Endodermal cell (in vitro differentiated cells): ENCODE data around the gene GNG13. TPM values are rescaled to one million over a fixed set of nuclear protein-coding genes. Genes with fewer than 3 reads are reported as not detected.

Source experiments
- DNase-seq: peaks from one replicate; pipeline ENCODE4 v3.0.0-alpha.2; 2017
- H3K27ac ChIP-seq: 2 replicates; pipeline ENCODE4 v1.5.1; 2013; ENCODE audit warnings: mild to moderate bottlenecking, low read depth, low read length, moderate library complexity
- H3K27me3 ChIP-seq: 2 replicates; pipeline ENCODE4 v1.6.1; 2013; ENCODE audit warnings: mild to moderate bottlenecking, low read length, moderate library complexity; ENCODE audit not compliant: insufficient read depth, control insufficient read depth, poor library complexity, severe bottlenecking
- H3K36me3 ChIP-seq: 2 replicates; pipeline ENCODE4 v1.7.0; 2013; ENCODE audit warnings: mild to moderate bottlenecking, low read length, moderate library complexity; ENCODE audit not compliant: control insufficient read depth, insufficient read depth
- H3K4me1 ChIP-seq: one replicate; pipeline ENCODE4 v1.7.0; 2013; ENCODE audit warnings: low read length; ENCODE audit not compliant: control insufficient read depth, insufficient read depth
- H3K4me3 ChIP-seq: 2 replicates; pipeline ENCODE4 v1.5.1; 2013; ENCODE audit warnings: mild to moderate bottlenecking, low read length, moderate library complexity
- H3K9ac ChIP-seq: 2 replicates; pipeline ENCODE4 v1.6.1; 2013; ENCODE audit warnings: mild to moderate bottlenecking, low read length, moderate library complexity; ENCODE audit not compliant: poor library complexity, severe bottlenecking; ENCODE audit errors: extremely low read depth
- H3K9me3 ChIP-seq: 2 replicates; pipeline ENCODE4 v1.6.1; 2013; ENCODE audit warnings: mild to moderate bottlenecking, low read length, moderate library complexity; ENCODE audit not compliant: control insufficient read depth
- H3K27ac Mint-ChIP-seq: 2 replicates; pipeline ENCODE4 v1.8.0; 2020; ENCODE audit warnings: mixed read lengths
- H3K27me3 Mint-ChIP-seq: 2 replicates; pipeline ENCODE4 v1.8.0; 2021; ENCODE audit warnings: mild to moderate bottlenecking, mixed read lengths; ENCODE audit not compliant: insufficient read depth
- H3K36me3 Mint-ChIP-seq: 2 replicates; pipeline ENCODE4 v1.8.0; 2020; ENCODE audit warnings: low read depth, mixed read lengths
- H3K4me1 Mint-ChIP-seq: 2 replicates; pipeline ENCODE4 v1.8.0; 2020; ENCODE audit warnings: mixed read lengths
- H3K4me3 Mint-ChIP-seq: 2 replicates; pipeline ENCODE4 v1.8.0; 2020; ENCODE audit warnings: mild to moderate bottlenecking, moderate library complexity, mixed read lengths
- H3K9me3 Mint-ChIP-seq: 2 replicates; pipeline ENCODE4 v1.8.0; 2020; ENCODE audit warnings: mild to moderate bottlenecking, mixed read lengths
- WGBS, 2 experiments: methylation state at CpG; one replicate each; pipeline versions ENCODE4 v1.1.5 to v1.1.7; 2013; ENCODE audit warnings: missing lambda C conversion rate in 2 of 2, mixed read lengths in 1 of 2; ENCODE audit not compliant: insufficient coverage in 1 of 2, insufficient read length in 1 of 2; 5-methylcytosine and 5-hydroxymethylcytosine counted together
- total RNA-seq, 2 donors: library from RNA; stranded (reverse); fragmentation: NEBNext Ultra II Directional in 1 of 2; extraction: Animal tissue kit (Norgen Biotek cat#: 25700) in 1 of 2; gene quantifications; 2 replicates in 1 of 2; 3 replicates in 1 of 2; pipeline ENCODE4 v1.2.1, GENCODE V29; 2021
- TF ChIP-seq, protein P1 (sequence below): fragments of 200-600 bp; sonication (generic); conservative IDR thresholded peaks from 2 replicates; pipeline ENCODE4 v1.5.0; 2021; ENCODE audit warnings: antibody characterized with exemption, mild to moderate bottlenecking

The GNG13 gene
- total RNA-seq, 2 donors from 2014 or later: not detected

GRCh38 chr16:841455-842060, 41.0 kb upstream of the GNG13 start:
- H3K27ac Mint-ChIP-seq: no peak overlapping the region
- no peak overlapping the region for H3K4me3 Mint-ChIP-seq
- H3K4me1 Mint-ChIP-seq: no peaks in the 10 kb centered on the region
- Histone ChIP-seq H3K9me3 (peaks cover 5% of the 10 kb centered on the region), H3K4me1 (no peaks in the 10 kb centered on the region), H3K27me3 (no peaks in the 10 kb centered on the region), H3K9ac (no peak overlapping the region), H3K4me3 (no peak overlapping the region), H3K27ac (no peak overlapping the region), H3K36me3 (no peaks in the 10 kb centered on the region)
- no peaks in the 10 kb centered on the region for H3K36me3 Mint-ChIP-seq
- TF ChIP-seq, protein P1, sequence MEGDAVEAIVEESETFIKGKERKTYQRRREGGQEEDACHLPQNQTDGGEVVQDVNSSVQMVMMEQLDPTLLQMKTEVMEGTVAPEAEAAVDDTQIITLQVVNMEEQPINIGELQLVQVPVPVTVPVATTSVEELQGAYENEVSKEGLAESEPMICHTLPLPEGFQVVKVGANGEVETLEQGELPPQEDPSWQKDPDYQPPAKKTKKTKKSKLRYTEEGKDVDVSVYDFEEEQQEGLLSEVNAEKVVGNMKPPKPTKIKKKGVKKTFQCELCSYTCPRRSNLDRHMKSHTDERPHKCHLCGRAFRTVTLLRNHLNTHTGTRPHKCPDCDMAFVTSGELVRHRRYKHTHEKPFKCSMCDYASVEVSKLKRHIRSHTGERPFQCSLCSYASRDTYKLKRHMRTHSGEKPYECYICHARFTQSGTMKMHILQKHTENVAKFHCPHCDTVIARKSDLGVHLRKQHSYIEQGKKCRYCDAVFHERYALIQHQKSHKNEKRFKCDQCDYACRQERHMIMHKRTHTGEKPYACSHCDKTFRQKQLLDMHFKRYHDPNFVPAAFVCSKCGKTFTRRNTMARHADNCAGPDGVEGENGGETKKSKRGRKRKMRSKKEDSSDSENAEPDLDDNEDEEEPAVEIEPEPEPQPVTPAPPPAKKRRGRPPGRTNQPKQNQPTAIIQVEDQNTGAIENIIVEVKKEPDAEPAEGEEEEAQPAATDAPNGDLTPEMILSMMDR: no peak
- H3K9me3 Mint-ChIP-seq: peaks cover 13% of the 10 kb centered on the region
- no peaks in the 10 kb centered on the region for H3K27me3 Mint-ChIP-seq
- no peak for DNase-seq
- 92 to 100% methylated on average over 8 to 27 of the region's 27 CpGs for whole genome bisulfite sequencing, 2 experiments

DNA sequence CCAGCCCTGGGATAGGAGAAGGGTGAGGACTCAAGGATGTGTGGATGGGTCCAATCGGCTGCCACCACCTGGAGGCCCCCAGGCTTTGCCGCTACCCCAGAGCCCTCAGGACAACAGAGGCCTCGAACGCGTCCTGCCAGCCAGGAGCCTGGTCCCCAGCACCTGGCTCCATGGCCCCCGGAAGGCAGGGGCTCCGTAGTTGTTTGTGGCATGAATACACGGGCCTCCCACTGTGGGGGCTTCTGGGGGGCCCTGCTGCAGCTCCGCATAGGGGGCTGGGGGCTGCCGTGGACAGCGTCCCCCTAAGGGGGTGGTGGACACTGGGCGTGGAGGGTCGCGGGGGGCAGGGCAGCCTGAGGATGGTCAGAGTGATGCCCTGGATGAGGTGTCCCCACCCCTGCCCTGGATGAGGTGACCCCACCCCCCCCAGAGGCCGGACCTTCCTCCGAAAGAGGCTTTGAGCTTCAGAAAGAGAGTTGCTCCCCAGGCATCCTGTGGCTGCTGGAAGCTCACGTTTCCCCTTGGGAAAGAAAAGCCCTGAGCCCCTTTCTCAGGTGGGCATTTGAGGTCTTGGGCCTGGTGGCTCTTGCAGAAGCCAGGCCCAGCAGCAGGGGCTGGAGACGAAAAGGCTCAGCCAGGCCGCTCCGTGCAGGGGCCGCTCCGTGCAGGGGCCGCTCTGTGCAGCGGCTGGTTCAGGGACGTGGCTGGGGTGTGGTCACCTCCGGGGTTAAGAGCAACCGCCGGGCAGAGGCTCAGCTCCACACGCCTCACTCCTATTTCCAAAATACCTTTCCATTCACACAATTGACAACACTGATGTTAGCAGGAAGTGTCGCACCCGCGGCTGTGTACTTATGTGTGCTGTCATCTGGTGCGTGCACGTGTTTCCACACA, 40.3 kb upstream of the GNG13 start:
- peaks cover 20% of the 10 kb centered on the region for H3K9me3 Mint-ChIP-seq
- 94 to 95% methylated on average over 22 to 34 of the region's 34 CpGs for WGBS, 2 experiments
- H3K27ac Mint-ChIP-seq: no peak overlapping the region
- H3K4me3 ChIP-seq: no peak overlapping the region
- no peaks in the 10 kb centered on the region for H3K4me1 Mint-ChIP-seq
- H3K4me1 ChIP-seq: no peaks in the 10 kb centered on the region
- no peak overlapping the region for H3K4me3 Mint-ChIP-seq
- H3K36me3 Mint-ChIP-seq: no peaks in the 10 kb centered on the region
- no peak overlapping the region for H3K27ac ChIP-seq
- H3K9ac ChIP-seq: no peak overlapping the region
- no peaks in the 10 kb centered on the region for H3K27me3 ChIP-seq
- H3K9me3 ChIP-seq: peaks cover 12% of the 10 kb centered on the region
- H3K36me3 ChIP-seq: no peaks in the 10 kb centered on the region
- no peak for DNase-seq
- TF ChIP-seq, protein P1: no peak
- no peaks in the 10 kb centered on the region for H3K27me3 Mint-ChIP-seq

GRCh38 chr16:839643-840408, 39.3 kb upstream of the GNG13 start:
- peaks cover 23% of the 10 kb centered on the region for H3K9me3 Mint-ChIP-seq
- no peaks in the 10 kb centered on the region for H3K36me3 ChIP-seq
- no peak overlapping the region for H3K4me3 Mint-ChIP-seq
- H3K36me3 Mint-ChIP-seq: no peaks in the 10 kb centered on the region
- H3K27me3 Mint-ChIP-seq: no peaks in the 10 kb centered on the region
- TF ChIP-seq, protein P1: no peak
- no peak overlapping the region for H3K27ac ChIP-seq
- no peak overlapping the region for H3K27ac Mint-ChIP-seq
- no peaks in the 10 kb centered on the region for H3K27me3 ChIP-seq
- no peak overlapping the region for H3K4me3 ChIP-seq
- WGBS, 2 experiments: 90 to 94% methylated on average over 15 to 24 of the region's 24 CpGs
- H3K4me1 Mint-ChIP-seq: no peaks in the 10 kb centered on the region
- H3K4me1 ChIP-seq: no peaks in the 10 kb centered on the region
- DNase-seq: no peak
- no peak overlapping the region for H3K9ac ChIP-seq
- peaks cover 12% of the 10 kb centered on the region for H3K9me3 ChIP-seq
